Stimulated activated CD4-positive, alpha-beta T cell treated with anti-CD3 and anti-CD28 coated beads, Interleukin-15, amount 100 ng/mL, for 24 hours (primary cell): ENCODE results near the gene SUN5.
"Not testable (repeated sequence)": the region's sequence is repeated elsewhere in the genome, so short reads cannot be mapped to it uniquely, and the experiment has no call there.

Experiments
- DNase-seq: peaks from one replicate; pipeline ENCODE4 v3.0.0-alpha.2; 2020

SUN5 gene

DNA sequence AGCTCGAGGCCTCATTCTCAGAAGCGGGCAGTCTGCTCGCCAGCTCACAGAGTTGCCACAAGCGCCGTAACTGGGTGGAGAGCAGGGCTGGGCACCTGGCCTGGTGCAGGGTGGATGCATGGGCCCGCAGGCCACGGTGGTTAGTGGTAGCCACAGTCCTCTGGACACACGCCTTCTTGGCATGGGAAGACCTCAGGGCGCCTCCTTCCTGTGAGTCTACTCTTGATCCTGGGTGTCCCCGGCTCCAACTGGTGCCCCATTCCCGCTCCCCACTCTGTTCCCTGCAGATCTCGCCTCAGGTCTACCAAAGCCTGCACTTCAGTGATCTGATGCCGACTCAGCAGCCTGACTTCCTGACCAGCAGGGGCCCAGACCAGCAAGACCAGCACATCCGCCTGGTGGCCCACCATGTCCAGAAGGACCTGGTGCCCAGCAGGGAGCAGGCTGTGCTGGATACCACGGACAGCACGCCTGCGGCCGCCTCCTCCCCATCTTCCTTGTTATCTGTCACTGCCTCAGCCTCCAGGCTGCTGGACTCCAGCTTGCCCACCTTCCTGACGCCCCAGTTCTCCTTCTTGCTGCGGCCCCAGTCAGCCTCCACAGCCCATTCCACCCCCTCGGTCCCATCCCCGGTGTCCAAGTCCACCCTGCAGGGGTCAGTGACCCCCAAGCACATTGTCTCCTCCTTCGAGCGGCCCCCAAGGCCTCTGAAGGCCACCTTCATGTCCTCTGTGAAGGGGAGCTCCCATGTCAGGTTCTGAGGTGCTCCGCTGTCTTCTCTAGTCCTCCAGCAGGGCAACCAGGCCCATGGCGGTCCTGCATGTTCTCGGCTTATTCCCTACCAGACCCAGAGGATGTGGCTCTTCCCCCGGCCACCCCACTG lies 43.1 kb downstream of the SUN5 start:
- DNase-seq, result no peak

DNA sequence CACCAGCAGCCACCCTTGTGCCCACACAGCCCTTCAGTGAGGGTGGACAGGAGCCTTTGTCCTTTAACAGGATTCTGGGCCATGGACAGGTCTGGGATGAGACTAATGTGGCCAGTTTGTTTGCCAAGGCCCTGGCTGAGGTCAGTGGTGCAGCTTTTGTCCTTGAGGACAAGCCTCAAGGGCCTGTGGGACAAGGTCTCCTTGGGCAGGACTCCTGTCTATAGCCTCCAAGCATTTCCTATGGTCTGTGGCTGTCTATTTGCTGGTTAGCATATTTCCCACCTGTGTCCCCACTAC lies 44.1 kb downstream of the SUN5 start:
- no peak for DNase-seq

DNA sequence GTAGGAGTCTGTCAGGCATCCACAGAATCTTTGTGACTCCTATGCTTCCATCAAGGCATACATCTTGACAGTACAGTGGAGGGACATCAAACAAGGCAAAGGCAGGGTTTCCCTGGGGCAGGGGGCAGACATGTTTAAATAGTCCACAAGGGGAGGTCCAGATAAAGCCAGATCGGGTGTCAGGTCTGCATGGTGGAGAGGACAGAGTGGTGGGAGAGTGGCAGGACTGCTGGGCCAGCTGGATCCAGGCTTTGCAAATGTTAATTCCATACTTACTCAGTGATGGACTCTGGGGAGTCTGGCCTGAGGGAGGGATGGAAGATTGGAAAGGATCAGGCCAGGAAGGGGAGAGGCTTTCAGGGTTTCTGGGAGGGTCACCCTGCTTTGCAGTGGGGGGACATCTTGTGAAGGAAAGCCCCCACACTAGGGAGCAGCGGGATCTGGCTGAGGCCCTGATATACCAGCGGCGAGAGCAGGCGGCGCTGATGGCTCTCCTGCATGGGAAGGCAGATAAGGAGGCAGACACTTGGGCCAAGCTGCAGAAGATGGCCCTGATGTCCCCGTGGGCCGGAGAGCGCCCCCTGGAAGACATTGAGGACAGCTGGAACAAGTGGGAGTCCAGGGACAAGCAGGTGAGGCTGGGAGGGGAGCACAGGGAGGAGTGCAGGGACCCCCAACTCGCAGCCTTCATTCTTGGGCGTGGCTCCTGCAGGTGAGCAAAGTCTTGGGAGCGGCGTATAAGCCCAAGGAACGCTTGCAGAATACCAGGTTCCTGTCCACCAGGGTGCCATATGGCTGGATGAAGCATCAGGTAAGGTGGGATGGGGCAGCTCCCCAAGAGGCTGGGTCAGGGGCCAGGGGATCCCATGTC lies 44.6 kb downstream of the SUN5 start:
- DNase-seq, result no peak

DNA sequence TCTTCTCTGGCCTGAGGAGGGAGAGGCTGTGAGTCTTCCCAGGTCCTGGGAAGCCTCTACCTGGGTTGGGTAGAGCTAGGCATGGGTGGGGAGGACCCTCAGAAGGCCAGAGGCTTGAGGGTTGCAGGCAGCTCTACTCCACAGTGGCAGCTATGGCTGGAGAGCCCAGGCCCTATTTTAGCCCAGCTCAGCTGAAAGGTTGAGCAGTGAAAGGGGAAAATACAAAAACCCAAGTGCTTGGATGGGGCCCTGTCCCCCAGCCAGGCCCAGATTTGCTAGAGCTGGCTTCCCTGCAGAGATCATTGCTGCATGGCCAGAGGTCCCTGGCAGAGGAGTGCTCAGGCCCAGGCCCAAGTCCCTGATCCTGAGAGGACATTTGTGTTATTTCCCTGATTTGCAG lies 45.7 kb downstream of the SUN5 start:
- no peak for DNase-seq

DNA sequence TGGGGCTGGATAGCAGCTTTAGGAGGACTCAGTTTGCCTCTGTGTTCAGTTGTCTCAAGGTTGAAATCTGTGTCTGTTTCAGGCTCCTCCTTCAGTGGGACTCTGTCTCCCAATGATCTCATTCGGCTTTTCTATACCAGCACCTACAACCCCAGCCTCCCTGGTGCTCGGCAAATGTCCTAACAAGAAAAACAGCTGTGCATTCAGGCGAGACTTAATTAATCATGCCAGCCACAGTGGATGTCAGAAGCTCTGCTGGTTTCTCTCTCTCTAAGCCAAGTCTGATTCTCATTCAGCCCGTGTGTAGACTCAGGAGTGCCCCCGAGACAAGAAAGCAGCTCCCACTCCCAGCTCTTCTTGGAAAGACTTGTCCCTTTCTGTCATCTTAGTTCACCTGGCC lies 46.8 kb downstream of the SUN5 start:
- DNase-seq, result no peak

DNA sequence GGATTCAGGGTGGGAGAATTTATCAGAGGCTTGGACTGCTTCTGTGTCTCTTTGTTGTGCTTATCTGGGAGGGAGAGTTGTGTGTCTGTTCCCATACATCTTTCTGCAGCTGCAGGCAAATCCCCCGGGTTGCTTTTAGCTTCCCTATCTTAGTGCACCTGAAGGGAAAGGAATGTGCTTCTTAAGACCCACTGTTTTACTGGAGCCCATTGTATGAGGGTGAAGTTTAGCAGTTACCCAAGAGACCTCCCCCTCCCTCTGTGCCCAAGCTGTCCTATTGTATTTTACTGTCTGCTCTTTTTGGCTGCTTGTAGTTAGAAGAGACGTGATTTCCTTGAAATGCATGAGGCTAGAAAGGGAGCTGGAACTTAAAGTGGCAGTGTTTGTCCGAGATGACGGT lies 53.7 kb downstream of the SUN5 start:
- DNase-seq, result not testable (repeated sequence)

DNA sequence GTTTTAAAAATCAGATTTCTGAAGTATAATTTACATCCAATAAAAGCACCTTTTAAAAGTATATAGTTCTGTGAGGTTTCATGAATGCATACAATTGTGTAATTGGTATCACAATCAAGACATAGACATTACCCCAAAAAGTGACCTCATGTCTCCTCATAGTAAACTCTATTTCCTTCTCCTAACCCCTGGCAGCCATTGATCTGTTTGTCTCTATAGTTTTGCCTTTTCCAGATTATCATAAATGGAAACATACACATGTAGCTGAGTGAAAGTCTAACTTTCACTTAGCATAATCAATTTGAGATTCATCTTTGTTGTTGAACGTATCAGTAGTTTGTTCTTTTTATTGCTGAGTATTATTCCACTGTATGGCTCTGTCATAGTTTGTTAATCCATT lies 57.6 kb downstream of the SUN5 start:
- no peak for DNase-seq

DNA sequence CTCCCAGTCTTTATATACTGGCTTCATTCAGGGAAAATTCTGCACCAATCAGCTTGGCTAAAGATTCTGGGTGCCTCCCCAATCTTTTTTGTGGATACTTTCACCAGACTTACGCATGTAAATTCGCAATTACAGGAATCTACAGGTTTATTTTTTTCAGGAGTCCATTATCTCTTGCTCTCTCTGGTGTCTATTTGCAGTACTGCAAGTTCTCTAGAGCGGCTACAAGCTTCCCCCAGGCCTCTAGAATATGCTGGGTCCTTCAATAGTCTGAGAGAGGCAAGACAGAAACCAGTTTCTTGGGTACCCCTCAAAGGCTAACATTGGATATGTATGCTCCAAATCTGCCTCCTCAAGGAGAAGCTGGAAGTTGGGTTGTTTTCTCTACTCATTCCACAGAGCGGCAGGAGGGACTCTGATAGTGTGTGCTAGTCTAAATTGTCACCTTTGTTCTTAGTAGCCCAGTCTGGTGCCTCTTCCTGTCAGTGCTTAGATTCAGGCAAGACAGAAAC lies 58.5 kb downstream of the SUN5 start:
- DNase-seq, result peak; percentile 25

DNA sequence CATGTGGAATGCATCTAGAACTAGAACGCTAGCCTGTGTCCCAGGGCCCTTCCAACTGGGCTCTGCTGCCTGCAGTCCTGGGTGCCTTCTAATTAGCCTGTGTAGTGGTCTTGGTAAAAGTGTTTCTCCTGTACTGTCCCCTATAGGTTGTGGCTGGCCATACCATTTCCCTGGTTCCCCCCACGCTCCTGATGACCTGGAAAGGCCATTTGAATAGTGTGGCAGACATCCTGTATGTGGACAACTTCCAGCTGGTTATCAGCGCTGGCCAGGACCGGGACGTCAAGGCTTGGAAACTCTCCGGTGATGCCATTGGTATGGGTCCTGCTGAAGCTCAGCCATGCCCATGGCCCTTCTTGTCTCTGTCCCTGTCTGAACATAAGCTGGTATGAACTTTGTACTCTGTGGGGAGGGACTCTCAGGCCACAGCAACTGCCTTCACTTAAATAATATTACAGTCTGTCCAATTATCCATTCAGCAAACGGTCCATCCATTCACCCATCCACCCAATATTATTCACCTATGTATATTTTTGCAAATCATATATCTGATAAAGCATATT lies 60.7 kb downstream of the SUN5 start:
- DNase-seq, result no peak

DNA sequence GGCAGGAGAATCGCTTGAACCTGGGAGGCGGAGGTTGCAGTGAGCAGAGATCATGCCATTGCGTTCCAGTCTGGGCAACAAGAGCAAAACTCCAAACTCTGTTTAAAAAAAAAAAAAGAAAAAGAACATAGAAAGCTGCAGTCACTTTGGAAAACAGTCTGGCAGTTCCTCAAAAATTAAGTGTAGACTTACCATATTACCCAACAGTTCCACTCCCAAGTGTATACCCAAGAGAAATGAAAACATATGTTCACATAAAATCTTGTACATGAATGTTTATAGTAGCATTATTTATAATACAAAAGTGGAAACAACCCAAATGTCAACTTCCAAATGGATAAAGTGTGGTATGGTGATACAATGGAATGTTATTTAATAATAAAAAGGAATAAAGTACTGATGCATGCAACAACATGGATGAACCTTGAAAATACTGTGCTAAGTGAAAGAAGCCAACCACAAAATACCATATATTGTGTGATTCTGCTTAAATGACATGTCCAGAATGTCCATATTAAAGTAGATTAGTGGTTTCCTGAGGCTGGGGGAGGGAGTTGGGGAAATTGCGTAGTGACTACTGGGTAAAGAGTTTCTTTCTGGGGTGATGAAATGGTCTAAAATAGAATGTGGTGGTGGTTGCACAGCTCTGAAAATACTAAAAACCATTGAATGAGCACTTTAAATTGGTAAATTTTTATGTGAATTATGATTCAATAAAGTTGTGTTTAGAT lies 62.9 kb downstream of the SUN5 start:
- DNase-seq, result no peak

DNA sequence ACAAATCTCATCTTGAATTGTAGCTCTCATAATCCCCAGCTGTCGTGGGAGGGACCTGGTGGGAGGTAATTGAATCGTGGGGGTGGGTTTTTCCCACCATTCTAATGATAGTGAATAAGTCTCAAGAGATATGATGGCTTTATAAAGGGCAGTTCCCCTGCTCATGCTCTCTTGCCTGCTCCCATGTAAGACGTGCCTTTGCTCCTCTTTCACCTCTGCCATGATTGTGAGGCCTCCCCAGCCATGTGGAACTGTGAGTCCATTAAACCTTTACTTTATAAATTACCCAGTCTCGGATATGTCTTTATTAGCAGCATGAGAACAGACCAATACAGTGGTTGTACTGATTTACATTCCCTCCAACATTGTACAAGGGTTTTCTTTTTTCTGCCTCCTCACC lies 69.7 kb downstream of the SUN5 start:
- DNase-seq, result no peak
